ENCODE results near the gene RTL10.

GRCh38 chr22:19879246-19879570 lies 24.5 kb upstream of the RTL10 start:
- TF ChIP-seq, protein P1, sequence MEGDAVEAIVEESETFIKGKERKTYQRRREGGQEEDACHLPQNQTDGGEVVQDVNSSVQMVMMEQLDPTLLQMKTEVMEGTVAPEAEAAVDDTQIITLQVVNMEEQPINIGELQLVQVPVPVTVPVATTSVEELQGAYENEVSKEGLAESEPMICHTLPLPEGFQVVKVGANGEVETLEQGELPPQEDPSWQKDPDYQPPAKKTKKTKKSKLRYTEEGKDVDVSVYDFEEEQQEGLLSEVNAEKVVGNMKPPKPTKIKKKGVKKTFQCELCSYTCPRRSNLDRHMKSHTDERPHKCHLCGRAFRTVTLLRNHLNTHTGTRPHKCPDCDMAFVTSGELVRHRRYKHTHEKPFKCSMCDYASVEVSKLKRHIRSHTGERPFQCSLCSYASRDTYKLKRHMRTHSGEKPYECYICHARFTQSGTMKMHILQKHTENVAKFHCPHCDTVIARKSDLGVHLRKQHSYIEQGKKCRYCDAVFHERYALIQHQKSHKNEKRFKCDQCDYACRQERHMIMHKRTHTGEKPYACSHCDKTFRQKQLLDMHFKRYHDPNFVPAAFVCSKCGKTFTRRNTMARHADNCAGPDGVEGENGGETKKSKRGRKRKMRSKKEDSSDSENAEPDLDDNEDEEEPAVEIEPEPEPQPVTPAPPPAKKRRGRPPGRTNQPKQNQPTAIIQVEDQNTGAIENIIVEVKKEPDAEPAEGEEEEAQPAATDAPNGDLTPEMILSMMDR (IDR thresholded peaks at IDR 0.05; ENCODE audit: borderline replicate concordance, extremely low read depth, low read length, poor library complexity, severe bottlenecking), result no peak
- no peak for TF ChIP-seq EZH2 (IDR thresholded peaks at IDR 0.05; ENCODE audit: borderline replicate concordance, low read depth, low read length, severe bottlenecking)
